ENCODE measurements around the gene PITPNM3.

DNA sequence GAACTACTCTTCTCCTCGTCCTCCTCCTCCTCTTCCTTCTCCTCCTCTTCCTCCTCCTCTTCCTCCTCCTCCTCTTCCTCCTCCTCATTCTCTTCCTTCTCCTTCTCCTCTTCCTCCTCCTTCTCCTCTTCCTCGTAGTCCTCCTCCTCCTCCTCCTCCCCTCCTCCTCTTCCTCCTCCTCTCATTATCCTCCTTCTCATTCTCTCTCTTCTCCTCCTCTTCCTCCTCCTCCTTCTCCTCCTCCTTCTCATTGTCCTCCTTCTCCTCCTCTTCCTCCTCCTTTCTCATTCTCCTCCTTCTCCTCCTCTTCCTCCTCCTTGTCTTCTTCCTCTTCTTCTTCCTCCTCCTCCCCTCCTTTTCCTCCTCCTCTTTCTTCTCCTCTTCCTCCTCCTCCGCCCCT is 4.1 kb upstream of the PITPNM3 start:
- TF ChIP-seq CTCF (IDR thresholded peaks at IDR 0.05) (no peak), POLR2A (IDR thresholded peaks at IDR 0.05) (no peak), EP300 (IDR thresholded peaks at IDR 0.05) (no peak), POLR2AphosphoS5 (IDR thresholded peaks at IDR 0.05) (no peak)
